BE2C (cell line): ENCODE data around the gene WSCD2. TPM values are rescaled to one million over a fixed set of nuclear protein-coding genes. Genes with fewer than 3 reads are reported as not detected.

Experiments used
- DNase-seq: peaks from one replicate; pipeline ENCODE4 v3.0.0-alpha.2; 2020
- H3K27me3 ChIP-seq: fragments of 250-450 bp; sonication (Bioruptor Pico); 2 replicates; pipeline ENCODE4 v1.5.1; 2020; ENCODE audit warnings: mild to moderate bottlenecking
- H3K36me3 ChIP-seq: fragments of 250-450 bp; sonication (Bioruptor Pico); 2 replicates; pipeline ENCODE4 v1.5.1; 2020; ENCODE audit warnings: mild to moderate bottlenecking
- H3K4me1 ChIP-seq: fragments of 250-450 bp; sonication (Bioruptor Pico); 2 replicates; pipeline ENCODE4 v1.5.1; 2020
- H3K4me3 ChIP-seq: 2 replicates; pipeline ENCODE4 v1.5.1; 2011; ENCODE audit warnings: low read depth, low read length
- H3K9me3 ChIP-seq: fragments of 250-450 bp; sonication (Bioruptor Pico); 2 replicates; pipeline ENCODE4 v1.5.1; 2020
- polyA plus RNA-seq: library from polyadenylated mRNA; unstranded; fragments of >200 nt; gene quantifications from one replicate; pipeline ENCODE4 v1.2.1, GENCODE V29; 2012; ENCODE audit warnings: low read depth, missing spikeins; ENCODE audit not compliant: insufficient read length, insufficient read depth
- TF ChIP-seq, protein P1 (sequence below): IDR thresholded peaks from 2 replicates; pipeline ENCODE4 v1.5.1; 2012; ENCODE audit warnings: mild to moderate bottlenecking, low read depth, low read length

Gene WSCD2
- 1.7 TPM for polyA plus RNA-seq

DNA sequence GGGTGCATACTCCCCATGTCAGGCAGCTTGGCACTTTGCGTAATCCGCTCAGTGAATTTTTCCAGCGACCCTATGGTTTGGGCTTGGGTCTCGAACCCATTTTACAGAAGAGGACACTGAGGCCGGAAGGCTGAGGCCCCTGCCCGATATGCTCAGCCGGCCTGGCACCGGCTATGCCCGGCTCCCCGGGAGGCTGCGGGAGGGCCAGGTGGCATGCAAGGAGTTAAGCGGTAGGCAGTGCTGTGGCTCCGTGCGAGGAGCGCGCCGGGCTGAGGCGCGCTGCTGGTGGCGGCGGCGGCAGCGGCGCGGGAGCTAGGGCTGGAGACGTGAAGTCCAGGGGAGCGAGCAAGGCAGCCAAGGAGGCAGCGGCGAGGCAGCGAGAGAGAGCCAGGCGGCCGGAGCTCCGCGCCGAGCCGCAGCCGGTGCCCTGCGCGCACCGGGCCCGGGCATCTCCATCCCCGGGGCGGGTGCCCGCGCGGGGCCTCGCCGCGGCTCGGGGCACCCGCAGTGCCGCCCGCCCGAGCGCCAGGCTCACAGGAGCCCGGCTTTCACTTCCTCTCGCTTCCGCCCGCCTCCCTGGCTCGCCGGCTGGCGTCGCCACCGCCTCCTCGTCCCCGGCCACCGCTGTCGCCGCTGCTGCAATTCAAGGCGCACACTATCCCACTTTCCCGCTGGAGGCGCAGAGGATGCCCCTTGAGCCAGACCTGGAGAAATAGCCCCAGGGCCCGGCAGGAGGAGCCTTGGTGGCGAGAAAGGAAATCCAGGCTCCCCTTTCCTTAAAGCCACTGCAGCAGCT lies at the start of gene WSCD2:
Gene WSCD2, plus strand, starts transcription at position 272 of the 796 bp plus-strand sequence. CDS start 66,545 bp downstream, outside the sequence.
- Histone ChIP-seq H3K36me3 (no peaks in the 10 kb centered on the region), H3K4me3 (peak within 1 kb of the TSS; percentile 64), H3K9me3 (no peaks in the 10 kb centered on the region), H3K27me3 (no peaks in the 10 kb centered on the region; the same call in 1 of the 2 replicates), H3K4me1 (no peaks in the 10 kb centered on the region)
- DNase-seq = peak; percentile 85
- TF ChIP-seq, protein P1, sequence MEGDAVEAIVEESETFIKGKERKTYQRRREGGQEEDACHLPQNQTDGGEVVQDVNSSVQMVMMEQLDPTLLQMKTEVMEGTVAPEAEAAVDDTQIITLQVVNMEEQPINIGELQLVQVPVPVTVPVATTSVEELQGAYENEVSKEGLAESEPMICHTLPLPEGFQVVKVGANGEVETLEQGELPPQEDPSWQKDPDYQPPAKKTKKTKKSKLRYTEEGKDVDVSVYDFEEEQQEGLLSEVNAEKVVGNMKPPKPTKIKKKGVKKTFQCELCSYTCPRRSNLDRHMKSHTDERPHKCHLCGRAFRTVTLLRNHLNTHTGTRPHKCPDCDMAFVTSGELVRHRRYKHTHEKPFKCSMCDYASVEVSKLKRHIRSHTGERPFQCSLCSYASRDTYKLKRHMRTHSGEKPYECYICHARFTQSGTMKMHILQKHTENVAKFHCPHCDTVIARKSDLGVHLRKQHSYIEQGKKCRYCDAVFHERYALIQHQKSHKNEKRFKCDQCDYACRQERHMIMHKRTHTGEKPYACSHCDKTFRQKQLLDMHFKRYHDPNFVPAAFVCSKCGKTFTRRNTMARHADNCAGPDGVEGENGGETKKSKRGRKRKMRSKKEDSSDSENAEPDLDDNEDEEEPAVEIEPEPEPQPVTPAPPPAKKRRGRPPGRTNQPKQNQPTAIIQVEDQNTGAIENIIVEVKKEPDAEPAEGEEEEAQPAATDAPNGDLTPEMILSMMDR = peak; percentile 45; the same call in 1 of the 2 replicates

- no peaks in the 10 kb centered on the region for H3K4me1 ChIP-seq
- TF ChIP-seq, protein P1 = no peak
- no peaks in the 10 kb centered on the region for H3K36me3 ChIP-seq
- peaks cover 5% of the 10 kb centered on the region; the same call in 1 of the 2 replicates for H3K27me3 ChIP-seq
- no peak for DNase-seq
- H3K4me3 ChIP-seq = no peak overlapping the region
- no peaks in the 10 kb centered on the region for H3K9me3 ChIP-seq
These were observed 49.4 kb upstream of the WSCD2 start for GRCh38 chr12:108079721-108080120.

GRCh38 chr12:108080363-108080762 lies 48.7 kb upstream of the WSCD2 start:
- TF ChIP-seq, protein P1 = no peak
- DNase-seq = no peak
- no peaks in the 10 kb centered on the region for H3K9me3 ChIP-seq
- H3K4me1 ChIP-seq = no peaks in the 10 kb centered on the region
- H3K27me3 ChIP-seq = peaks cover 5% of the 10 kb centered on the region; the same call in 1 of the 2 replicates
- no peak overlapping the region for H3K4me3 ChIP-seq
- no peaks in the 10 kb centered on the region for H3K36me3 ChIP-seq

DNA sequence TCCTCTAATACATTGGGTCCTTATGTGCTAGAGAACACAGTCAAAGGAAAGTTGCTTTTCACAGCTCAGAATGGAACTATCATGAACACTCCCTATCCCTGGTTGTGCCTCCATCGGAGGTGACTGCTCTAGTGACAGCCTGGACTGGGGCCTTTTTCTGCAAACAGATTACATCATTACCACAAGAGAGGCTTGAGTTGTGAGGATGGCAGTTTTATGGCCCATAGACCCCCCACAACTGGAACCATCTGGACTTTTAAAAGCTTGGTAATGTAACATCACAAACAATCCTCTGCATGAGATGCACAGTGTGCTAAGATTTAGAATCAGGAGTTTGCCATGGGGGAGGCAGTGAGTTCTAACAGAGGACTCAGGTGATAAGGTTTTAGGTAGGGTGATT lies 46.6 kb upstream of the WSCD2 start:
- Histone ChIP-seq H3K9me3 (no peaks in the 10 kb centered on the region), H3K36me3 (no peaks in the 10 kb centered on the region), H3K4me1 (no peaks in the 10 kb centered on the region), H3K4me3 (no peak overlapping the region), H3K27me3 (no peaks in the 10 kb centered on the region)
- TF ChIP-seq, protein P1 = no peak
- no peak for DNase-seq

DNA sequence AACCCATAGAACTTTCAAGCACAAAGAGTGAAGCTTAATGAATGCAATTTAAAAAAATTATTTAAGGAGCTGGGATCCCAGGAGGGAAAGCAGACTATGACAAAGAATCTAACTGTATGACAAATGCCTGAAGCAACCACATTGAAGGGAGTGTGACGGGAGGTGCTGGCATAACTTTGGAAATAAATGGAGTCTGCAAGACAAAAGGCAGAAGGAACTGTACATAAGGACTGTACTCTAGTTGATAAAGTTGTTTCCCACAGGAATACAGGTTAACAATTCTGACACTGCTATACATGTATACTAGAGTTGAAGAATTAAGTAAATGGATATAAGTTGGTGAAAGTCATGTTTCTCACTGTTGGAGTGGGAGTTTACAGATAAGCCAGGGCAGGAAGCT lies 41.2 kb upstream of the WSCD2 start:
- H3K4me1 ChIP-seq = 0 out of 2 replicates have a peak, but pooled peaks cover 3% of the 10 kb centered on the region
- no peak for DNase-seq
- no peaks in the 10 kb centered on the region for H3K36me3 ChIP-seq
- TF ChIP-seq, protein P1 = no peak
- no peaks in the 10 kb centered on the region for H3K27me3 ChIP-seq
- H3K4me3 ChIP-seq = no peak overlapping the region
- H3K9me3 ChIP-seq = no peaks in the 10 kb centered on the region
